HFFc6 (cell line): Measurements from ENCODE around the gene SLC17A5. TPM values are rescaled to one million over a fixed set of nuclear protein-coding genes. Genes with fewer than 3 reads are reported as not detected.
A peak's percentile ranks its signal among the peaks of the same experiment; 100 is the strongest.
"Not testable (repeated sequence)": the region's sequence is repeated elsewhere in the genome, so short reads cannot be mapped to it uniquely, and the experiment has no call there.

Experiments
- DNase-seq: peaks from one replicate; pipeline ENCODE4 v3.0.0-alpha.2; 2018
- H3K27ac Mint-ChIP-seq: 2 replicates; pipeline ENCODE4 v1.8.0; 2020; ENCODE audit warnings: mild to moderate bottlenecking, mixed read lengths
- H3K27me3 Mint-ChIP-seq: 2 replicates; pipeline ENCODE4 v1.8.0; 2021; ENCODE audit warnings: mild to moderate bottlenecking, moderate library complexity, mixed read lengths; ENCODE audit not compliant: insufficient read depth
- H3K36me3 Mint-ChIP-seq: 2 replicates; pipeline ENCODE4 v1.8.0; 2021; ENCODE audit warnings: low read depth, mixed read lengths
- H3K4me1 Mint-ChIP-seq: 2 replicates; pipeline ENCODE4 v1.8.0; 2020; ENCODE audit warnings: low read depth, mixed read lengths
- H3K4me3 Mint-ChIP-seq: 2 replicates; pipeline ENCODE4 v1.8.0; 2020; ENCODE audit warnings: mild to moderate bottlenecking, moderate library complexity, mixed read lengths
- H3K9me3 Mint-ChIP-seq: 2 replicates; pipeline ENCODE4 v1.8.0; 2020; ENCODE audit warnings: mild to moderate bottlenecking, mixed read lengths
- total RNA-seq, 6 experiments: library from RNA; stranded (reverse); fragmentation: NEBNext Ultra II Directional; extraction: Animal tissue kit (Norgen Biotek cat#: 25700); gene quantifications; 2 replicates in 1 of 6; 3 replicates in 5 of 6; pipeline ENCODE4 v1.2.3, GENCODE V29; 2021
- TF ChIP-seq, protein P1 (sequence below): fragments of 200-600 bp; sonication (generic); IDR thresholded peaks from 2 replicates; pipeline ENCODE4 v1.5.0; 2021; ENCODE audit warnings: antibody characterized with exemption, mild to moderate bottlenecking

Gene SLC17A5
- total RNA-seq, 6 experiments from 2014 or later: 20.4 to 29.9 (median 26.8) TPM

DNA sequence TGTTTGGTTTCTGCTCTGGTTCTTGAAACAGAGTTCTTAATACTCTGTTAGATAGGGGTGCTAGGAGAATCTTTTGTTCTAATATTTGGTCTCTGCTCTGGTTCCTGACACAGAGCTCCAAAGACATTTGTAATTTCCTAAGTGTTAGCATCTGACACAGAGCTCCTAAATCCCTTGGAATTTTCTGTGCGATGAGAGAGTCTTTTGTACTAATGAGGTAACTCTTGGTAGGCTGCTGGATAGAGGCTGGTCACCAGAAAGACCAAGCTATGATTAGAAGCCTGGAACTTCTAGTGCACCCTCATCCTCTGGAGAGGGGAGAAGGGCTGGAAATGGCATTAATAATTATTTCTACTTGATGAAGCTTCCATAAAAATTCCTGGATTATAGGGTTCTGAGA lies 34.6 kb upstream of the SLC17A5 start:
- H3K9me3 Mint-ChIP-seq: peaks cover 9% of the 10 kb centered on the region
- H3K27ac Mint-ChIP-seq: no peak overlapping the region
- no peak overlapping the region for H3K4me3 Mint-ChIP-seq
- H3K4me1 Mint-ChIP-seq: peaks cover 12% of the 10 kb centered on the region
- no peaks in the 10 kb centered on the region; the same call in 1 of the 2 replicates for H3K27me3 Mint-ChIP-seq
- H3K36me3 Mint-ChIP-seq: peaks cover 11% of the 10 kb centered on the region
- no peak for DNase-seq
- TF ChIP-seq, protein P1, sequence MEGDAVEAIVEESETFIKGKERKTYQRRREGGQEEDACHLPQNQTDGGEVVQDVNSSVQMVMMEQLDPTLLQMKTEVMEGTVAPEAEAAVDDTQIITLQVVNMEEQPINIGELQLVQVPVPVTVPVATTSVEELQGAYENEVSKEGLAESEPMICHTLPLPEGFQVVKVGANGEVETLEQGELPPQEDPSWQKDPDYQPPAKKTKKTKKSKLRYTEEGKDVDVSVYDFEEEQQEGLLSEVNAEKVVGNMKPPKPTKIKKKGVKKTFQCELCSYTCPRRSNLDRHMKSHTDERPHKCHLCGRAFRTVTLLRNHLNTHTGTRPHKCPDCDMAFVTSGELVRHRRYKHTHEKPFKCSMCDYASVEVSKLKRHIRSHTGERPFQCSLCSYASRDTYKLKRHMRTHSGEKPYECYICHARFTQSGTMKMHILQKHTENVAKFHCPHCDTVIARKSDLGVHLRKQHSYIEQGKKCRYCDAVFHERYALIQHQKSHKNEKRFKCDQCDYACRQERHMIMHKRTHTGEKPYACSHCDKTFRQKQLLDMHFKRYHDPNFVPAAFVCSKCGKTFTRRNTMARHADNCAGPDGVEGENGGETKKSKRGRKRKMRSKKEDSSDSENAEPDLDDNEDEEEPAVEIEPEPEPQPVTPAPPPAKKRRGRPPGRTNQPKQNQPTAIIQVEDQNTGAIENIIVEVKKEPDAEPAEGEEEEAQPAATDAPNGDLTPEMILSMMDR: no peak

DNA sequence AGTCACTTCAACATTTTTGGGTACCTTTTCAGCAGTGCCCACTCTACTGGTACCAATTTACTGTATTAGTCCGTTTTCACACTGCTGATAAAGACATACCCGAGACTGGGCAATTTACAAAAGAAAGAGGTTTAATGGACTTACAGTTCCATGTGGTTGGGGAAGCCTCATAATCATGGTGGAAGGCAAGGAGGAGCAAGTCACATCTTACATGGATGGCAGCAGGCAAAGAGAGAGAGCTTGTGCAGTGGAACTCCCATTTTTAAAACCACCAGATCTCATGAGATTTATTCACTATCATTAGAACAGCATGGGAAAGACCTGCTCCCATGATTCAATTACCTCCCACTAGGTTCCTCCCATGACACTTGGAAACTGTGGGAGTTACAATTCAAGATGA lies 29.8 kb upstream of the SLC17A5 start:
- DNase-seq, H3K36me3 Mint-ChIP-seq: not testable (repeated sequence)
- H3K9me3 Mint-ChIP-seq: peaks cover 19% of the 10 kb centered on the region

DNA sequence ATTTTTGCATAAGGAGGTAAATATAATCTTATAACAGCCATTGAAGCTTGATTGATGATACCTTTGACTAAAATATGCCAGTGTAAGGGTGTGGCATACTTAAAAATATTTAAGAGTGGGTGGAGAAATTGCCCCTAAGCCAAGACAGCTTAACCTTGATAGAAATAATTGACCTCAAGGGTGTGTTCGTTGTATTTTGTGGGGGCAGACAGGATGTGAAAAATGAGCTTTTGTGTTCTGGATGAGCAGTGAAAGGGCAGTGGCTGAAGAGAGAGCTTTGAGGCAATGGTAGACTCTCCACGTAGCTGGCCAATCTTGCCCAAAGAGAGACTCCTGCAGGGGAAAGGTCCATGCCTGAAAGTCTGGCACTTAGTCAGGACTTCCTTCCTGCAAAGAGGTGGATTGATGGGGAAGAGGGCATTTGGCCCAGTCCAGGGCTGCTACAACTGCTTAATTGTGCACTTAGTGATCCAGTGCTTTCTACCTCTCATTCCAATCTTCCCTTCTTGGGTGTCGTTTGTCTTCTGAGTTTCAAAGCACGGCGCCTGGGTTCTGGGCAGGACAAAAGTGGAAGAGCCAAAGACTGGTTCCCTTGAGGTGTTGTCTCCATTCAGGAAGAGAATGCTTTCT lies 26.6 kb upstream of the SLC17A5 start:
- Mint-ChIP-seq H3K27me3 (peaks cover 4% of the 10 kb centered on the region), H3K36me3 (peaks cover 8% of the 10 kb centered on the region), H3K4me1 (peaks cover 15% of the 10 kb centered on the region), H3K9me3 (peaks cover 19% of the 10 kb centered on the region), H3K27ac (no peak overlapping the region), H3K4me3 (no peak overlapping the region)
- TF ChIP-seq, protein P1: no peak
- no peak for DNase-seq

More for the DNA sequence above, 29.8 kb upstream of the SLC17A5 start:
- H3K27ac Mint-ChIP-seq, H3K27me3 Mint-ChIP-seq, H3K4me3 Mint-ChIP-seq, H3K4me1 Mint-ChIP-seq: not testable (repeated sequence)

DNA sequence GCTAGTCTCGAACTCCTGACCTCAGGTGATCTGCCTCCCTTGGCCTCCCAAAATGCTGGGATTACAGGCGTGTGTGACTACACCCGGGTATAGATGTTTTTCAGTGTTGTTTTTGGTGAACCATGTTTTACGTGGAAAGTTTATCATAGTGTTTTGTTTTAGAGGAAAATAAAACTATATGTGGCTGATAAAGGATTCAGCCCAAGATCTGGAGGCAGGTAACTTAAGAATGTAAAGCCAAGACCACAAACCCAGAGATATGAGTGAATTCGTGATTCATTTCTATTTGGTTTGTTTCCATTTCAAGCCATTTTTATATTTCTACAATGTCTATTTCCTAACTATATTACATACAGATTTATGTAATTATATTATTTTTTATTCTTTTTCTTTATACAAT lies 26.1 kb upstream of the SLC17A5 start:
- not testable (repeated sequence) for H3K4me3 Mint-ChIP-seq, DNase-seq, H3K36me3 Mint-ChIP-seq, H3K27ac Mint-ChIP-seq, H3K27me3 Mint-ChIP-seq
- H3K9me3 Mint-ChIP-seq: peaks cover 19% of the 10 kb centered on the region
- peaks cover 16% of the 10 kb centered on the region for H3K4me1 Mint-ChIP-seq

DNA sequence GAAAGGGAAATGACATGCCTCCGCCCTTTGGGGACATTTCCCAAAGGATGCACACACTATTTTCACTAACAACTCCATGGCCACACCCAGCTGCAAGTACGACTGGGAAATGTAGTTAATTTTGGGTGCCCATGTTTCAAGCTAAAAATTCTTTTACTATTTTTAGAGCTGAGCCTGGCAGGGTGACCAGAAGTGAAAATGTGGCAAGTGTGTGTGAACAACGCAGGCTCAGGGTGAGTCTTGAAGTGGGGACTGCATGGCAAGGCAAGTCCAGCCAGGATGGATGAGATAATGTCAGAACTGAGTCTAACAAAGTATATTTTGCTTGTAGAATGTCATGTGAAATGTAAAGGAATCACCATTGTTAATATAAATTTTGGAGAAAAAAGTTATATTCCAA lies 25.2 kb upstream of the SLC17A5 start:
- Mint-ChIP-seq H3K4me1 (peaks cover 16% of the 10 kb centered on the region), H3K9me3 (peaks cover 16% of the 10 kb centered on the region), H3K27me3 (peaks cover 4% of the 10 kb centered on the region), H3K36me3 (peaks cover 8% of the 10 kb centered on the region), H3K4me3 (no peak overlapping the region), H3K27ac (no peak overlapping the region)
- TF ChIP-seq, protein P1: no peak
- no peak for DNase-seq

DNA sequence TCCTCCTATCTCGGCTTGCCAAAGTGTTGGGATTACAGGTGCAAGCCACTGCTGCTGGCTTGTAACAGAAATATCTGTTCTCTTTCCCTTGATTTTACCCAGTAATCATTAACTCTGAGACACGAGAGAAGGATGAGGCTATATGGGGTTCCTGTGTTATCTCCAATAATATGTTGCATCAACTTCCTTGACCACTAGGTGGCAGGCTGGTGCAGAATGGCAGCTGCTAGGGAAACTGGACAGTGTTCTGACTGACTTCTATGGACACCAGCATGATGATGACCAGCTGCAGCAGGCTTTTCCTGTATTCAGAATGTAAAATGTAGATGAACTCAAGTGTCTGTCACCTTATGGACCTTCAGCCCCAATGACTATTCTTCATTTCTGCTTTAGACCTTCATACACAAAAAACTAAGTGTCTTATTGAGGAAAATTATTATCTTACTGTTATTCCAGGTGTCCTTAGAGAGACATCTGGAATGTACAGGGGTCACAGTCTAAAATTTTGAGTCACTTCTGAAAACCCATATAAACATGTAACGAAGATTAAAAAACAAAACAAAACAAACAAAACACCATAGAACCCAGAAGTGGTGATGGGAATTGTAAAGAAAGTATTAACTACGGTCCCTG lies 21.8 kb upstream of the SLC17A5 start:
- Mint-ChIP-seq H3K27me3 (peaks cover 1% of the 10 kb centered on the region), H3K36me3 (no peaks in the 10 kb centered on the region), H3K4me3 (no peak overlapping the region), H3K27ac (no peak overlapping the region), H3K4me1 (peaks cover 13% of the 10 kb centered on the region), H3K9me3 (no peaks in the 10 kb centered on the region)
- TF ChIP-seq, protein P1: peak; percentile 98
- DNase-seq: peak; percentile 76
